ENCODE data around the gene SLC15A4.

DNA sequence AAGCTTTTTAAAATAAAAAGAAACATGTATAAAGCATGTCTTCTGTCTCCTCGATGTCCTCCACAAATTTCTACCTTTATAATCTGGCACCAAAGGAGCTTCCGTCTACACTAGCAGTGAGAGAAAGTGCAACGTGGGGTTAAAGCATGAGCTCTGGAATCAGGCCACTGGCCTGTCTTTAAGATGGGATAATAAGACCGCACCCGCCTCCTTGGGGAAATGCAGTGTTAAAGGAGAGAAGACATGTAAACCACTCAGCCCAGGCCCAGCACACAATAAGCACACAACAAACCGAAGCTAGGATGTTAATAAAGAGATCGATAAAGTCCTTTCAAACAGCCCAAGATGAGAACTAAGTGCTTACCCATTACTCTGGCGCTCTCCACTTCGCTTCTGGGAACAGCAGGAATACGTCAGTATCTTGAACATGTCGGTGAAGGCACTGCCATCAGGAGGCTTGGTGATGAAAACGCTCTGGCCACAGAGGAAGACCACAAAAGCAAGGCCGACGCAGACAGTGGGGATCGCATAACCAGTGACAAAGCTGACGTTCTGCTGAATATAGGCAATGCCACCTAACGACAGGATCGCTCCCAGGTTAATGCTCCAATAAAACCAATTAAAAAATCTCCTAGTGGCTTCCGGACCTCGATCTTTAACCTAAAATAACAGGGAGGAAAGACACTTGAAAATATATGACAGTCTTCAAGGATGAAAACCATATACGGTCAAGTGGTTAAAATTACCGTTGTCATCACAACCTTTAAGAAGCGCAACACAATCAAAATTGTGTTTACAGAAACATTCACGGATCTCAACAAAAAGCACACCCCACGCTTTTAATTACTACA, 9.1 kb downstream of the SLC15A4 start:
- TF ChIP-seq POLR2A (IDR thresholded peaks at IDR 0.05; ENCODE audit: low read depth): no peak
- TF ChIP-seq, protein P1, sequence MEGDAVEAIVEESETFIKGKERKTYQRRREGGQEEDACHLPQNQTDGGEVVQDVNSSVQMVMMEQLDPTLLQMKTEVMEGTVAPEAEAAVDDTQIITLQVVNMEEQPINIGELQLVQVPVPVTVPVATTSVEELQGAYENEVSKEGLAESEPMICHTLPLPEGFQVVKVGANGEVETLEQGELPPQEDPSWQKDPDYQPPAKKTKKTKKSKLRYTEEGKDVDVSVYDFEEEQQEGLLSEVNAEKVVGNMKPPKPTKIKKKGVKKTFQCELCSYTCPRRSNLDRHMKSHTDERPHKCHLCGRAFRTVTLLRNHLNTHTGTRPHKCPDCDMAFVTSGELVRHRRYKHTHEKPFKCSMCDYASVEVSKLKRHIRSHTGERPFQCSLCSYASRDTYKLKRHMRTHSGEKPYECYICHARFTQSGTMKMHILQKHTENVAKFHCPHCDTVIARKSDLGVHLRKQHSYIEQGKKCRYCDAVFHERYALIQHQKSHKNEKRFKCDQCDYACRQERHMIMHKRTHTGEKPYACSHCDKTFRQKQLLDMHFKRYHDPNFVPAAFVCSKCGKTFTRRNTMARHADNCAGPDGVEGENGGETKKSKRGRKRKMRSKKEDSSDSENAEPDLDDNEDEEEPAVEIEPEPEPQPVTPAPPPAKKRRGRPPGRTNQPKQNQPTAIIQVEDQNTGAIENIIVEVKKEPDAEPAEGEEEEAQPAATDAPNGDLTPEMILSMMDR (IDR thresholded peaks at IDR 0.05): no peak
